OCI-LY7 (cell line): ENCODE results near the gene PARM1.

Experiments
- EZH2phosphoT487 ChIP-seq: fragments of 200-600 bp; sonication (generic); IDR thresholded peaks from 2 replicates; pipeline ENCODE4 v1.6.1; 2018; ENCODE audit warnings: low read depth, borderline replicate concordance, mild to moderate bottlenecking, mixed run types, antibody characterized with exemption, low read length, moderate library complexity, mixed read lengths
- TF ChIP-seq, protein P1 (sequence below): fragments of 200-600 bp; sonication (generic); conservative IDR thresholded peaks from 2 replicates; pipeline ENCODE4 v1.5.1; 2014; ENCODE audit warnings: mild to moderate bottlenecking, antibody characterized with exemption, low read length, moderate library complexity, mixed read lengths

DNA sequence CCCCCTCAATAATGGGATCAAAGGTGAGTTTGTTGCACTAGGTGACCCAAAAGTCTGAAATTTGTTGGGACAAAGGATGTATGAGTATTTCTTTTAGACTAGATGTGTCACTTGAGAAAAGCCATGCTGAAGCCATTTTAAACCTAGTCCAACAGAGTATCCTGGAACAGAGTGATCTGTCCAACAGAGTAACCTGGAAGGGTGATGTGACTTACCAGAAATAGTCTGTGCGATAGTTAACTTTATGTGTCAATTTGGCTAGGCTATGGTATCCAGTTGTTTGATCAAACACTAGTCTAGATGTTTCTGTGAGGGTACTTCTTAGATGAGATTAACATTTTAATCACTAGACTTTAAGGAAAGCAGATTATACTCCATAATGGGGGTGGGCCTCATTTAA lies 154.5 kb downstream of the PARM1 start:
- TF ChIP-seq, protein P1, sequence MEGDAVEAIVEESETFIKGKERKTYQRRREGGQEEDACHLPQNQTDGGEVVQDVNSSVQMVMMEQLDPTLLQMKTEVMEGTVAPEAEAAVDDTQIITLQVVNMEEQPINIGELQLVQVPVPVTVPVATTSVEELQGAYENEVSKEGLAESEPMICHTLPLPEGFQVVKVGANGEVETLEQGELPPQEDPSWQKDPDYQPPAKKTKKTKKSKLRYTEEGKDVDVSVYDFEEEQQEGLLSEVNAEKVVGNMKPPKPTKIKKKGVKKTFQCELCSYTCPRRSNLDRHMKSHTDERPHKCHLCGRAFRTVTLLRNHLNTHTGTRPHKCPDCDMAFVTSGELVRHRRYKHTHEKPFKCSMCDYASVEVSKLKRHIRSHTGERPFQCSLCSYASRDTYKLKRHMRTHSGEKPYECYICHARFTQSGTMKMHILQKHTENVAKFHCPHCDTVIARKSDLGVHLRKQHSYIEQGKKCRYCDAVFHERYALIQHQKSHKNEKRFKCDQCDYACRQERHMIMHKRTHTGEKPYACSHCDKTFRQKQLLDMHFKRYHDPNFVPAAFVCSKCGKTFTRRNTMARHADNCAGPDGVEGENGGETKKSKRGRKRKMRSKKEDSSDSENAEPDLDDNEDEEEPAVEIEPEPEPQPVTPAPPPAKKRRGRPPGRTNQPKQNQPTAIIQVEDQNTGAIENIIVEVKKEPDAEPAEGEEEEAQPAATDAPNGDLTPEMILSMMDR = no peak
- TF ChIP-seq EZH2phosphoT487 = no peak
